ENCODE results near the gene TEX2. TPM values are rescaled to one million over a fixed set of nuclear protein-coding genes. Genes with fewer than 3 reads are reported as not detected.
A peak's percentile ranks its signal among the peaks of the same experiment; 100 is the strongest.

Gene TEX2
- total and polyA plus RNA-seq, 2 of the 13 experiments (the other 11 are each of a cell fraction or from before 2014, with no cell fraction given) = 21.4 to 37.7 TPM

GRCh38 chr17:64263000-64263766 lies at the start of gene TEX2 (continued):
- TF ChIP-seq ZNF510 (CRISPR knock-in tag; IDR thresholded peaks at IDR 0.05; ENCODE audit: low read depth) (0 out of 2 replicates have a peak, but pooled peaks have one; percentile 70), ZFX (CRISPR knock-in tag; IDR thresholded peaks at IDR 0.05; ENCODE audit: low read depth) (peak; percentile 48; the same call in 1 of the 2 replicates), SAFB2 (CRISPR knock-in tag; IDR thresholded peaks at IDR 0.05; ENCODE audit: borderline replicate concordance, low read depth) (0 out of 2 replicates have a peak, but pooled peaks have one; percentile 27), ZNF18 (CRISPR knock-in tag; IDR thresholded peaks at IDR 0.05; ENCODE audit: insufficient replicate concordance) (peak; percentile 6), TRIM24 (CRISPR knock-in tag; IDR thresholded peaks at IDR 0.05) (no peak), ZNF362 (CRISPR knock-in tag; IDR thresholded peaks at IDR 0.05; ENCODE audit: borderline replicate concordance) (peak; percentile 61; the same call in 1 of the 2 replicates), ASH2L (IDR thresholded peaks at IDR 0.05; ENCODE audit: insufficient read length, low read depth, low read length) (no peak), SAP130 (CRISPR knock-in tag; IDR thresholded peaks at IDR 0.05; ENCODE audit: low read depth) (peak; percentile 84), ZSCAN9 (CRISPR knock-in tag; IDR thresholded peaks at IDR 0.05; ENCODE audit: borderline replicate concordance) (peak; percentile 84), ZNF253 (CRISPR knock-in tag; IDR thresholded peaks at IDR 0.05; ENCODE audit: borderline replicate concordance) (no peak), ZNF431 (CRISPR knock-in tag; IDR thresholded peaks at IDR 0.05; ENCODE audit: borderline replicate concordance, low read depth) (no peak), GABPA (IDR thresholded peaks at IDR 0.05; ENCODE audit: low read depth, low read length) (no peak; the same call in 1 of the 2 replicates), GABPA (CRISPR knock-in tag; IDR thresholded peaks at IDR 0.05; ENCODE audit: low read depth) (peak; percentile 71), ZNF790 (CRISPR knock-in tag; IDR thresholded peaks at IDR 0.05; ENCODE audit: borderline replicate concordance) (no peak), MXD1 (CRISPR knock-in tag; IDR thresholded peaks at IDR 0.05) (peak; percentile 21; the same call in 1 of the 2 replicates), ATF4 (CRISPR knock-in tag; IDR thresholded peaks at IDR 0.05) (no peak), NFYC (CRISPR knock-in tag; IDR thresholded peaks at IDR 0.05) (peak; percentile 73), ZNF709 (CRISPR knock-in tag; IDR thresholded peaks at IDR 0.05) (0 out of 2 replicates have a peak, but pooled peaks have one; percentile 33), SALL1 (CRISPR knock-in tag; IDR thresholded peaks at IDR 0.05) (peak; percentile 56), ZNF343 (CRISPR knock-in tag; IDR thresholded peaks at IDR 0.05) (no peak; the same call in 1 of the 2 replicates), BCLAF1 (IDR thresholded peaks at IDR 0.05) (no peak), ZNF879 (CRISPR knock-in tag; IDR thresholded peaks at IDR 0.05) (peak; percentile 64)

Data from HepG2 (cell line).